ENCODE results near the gene CD36. TPM values are rescaled to one million over a fixed set of nuclear protein-coding genes. Genes with fewer than 3 reads are reported as not detected.

CD36 gene
- total RNA-seq = not detected

DNA sequence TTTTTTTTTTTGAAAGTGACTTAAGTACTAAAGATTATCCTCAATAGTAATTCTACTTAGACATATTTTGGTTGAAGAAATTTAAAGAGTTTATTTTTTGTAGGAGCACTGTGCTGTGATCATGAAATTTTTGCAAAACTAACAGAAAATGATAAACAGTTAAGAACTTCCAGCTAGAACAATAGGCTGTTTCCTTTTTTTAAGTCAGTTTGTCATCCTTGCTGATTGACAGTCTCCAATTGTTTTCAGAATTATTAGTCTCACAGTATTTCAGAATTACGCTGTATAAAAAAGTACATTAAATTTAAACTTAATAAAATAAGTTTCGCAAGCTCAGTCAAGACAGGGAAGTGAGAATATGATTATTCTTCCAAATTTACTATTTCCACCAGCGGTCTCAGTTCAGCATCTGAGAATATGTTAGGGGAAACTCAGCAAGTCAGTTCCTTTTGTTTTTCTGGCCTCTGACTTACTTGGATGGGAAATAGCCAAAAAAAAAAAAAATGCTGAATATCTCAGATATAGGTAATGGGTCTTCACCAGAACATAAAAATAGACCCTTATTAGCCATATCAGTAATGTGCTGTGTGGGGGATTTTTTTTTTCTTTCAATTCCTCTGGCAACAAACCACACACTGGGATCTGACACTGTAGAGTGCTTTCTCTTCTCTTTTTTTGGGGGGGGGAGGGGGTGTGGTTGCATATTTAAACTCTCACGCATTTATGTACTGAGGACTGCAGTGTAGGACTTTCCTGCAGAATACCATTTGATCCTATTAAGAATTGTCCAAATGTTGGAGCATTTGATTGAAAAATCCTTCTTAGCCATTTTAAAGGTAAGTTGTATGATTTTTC is at the start of gene CD36:
Gene CD36, plus strand, starts transcription at position 732 of the 855 bp plus-strand sequence. CDS start 8,099 bp downstream, outside the sequence.
- ATAC-seq = no peak
- Mint-ChIP-seq H3K36me3 (no peaks in the 10 kb centered on the region), H3K9me3 (no peaks in the 10 kb centered on the region)

DNA sequence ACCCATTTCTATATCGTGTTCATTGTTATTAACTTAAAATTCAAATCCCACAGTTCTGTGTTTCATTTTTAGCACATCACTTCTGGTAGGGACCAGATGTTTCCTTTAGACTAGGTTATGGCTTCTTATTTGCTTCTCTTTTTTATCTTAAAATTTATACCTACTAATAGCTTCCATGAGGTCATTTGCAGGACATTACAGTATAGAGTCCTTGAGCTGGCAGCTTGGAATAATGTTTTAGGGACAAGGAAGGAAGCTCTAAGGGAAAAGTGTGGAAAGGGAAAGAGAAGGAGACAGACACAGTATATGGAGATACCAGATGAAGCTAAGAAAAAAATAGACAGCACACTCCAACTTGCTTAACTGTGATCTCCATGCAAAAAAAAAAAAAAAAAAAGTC is 48.8 kb upstream of the CD36 start:
- Mint-ChIP-seq H3K27ac (no peak overlapping the region), H3K36me3 (no peaks in the 10 kb centered on the region), H3K9me3 (no peaks in the 10 kb centered on the region)
- ATAC-seq (no peak), DNase-seq (ENCODE audit: low spot score in 2 of 2) (no peak)

More for the DNA sequence above, at the start of gene CD36:
- no peak for DNase-seq (ENCODE audit: low spot score in 2 of 2)
- H3K27ac Mint-ChIP-seq = no peak within 1 kb of the TSS

DNA sequence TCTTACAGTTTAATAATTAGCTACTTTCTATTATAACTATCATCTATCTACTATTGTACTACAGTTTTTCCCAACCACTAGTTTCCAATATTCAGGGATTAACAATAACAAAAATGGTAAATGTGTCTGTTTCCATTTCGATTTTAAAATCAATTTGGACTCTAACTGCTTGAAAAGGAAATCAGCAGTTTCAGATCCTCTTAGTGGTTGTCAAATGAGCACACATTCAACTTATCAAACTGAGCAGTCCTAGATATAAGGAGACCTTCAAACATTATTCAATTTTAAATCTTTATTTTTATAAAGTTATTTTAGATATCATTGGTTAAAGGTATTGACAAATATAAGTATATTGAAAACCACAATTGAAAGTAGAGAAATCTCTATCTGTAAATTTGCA is 46.8 kb upstream of the CD36 start:
- Mint-ChIP-seq H3K27ac (no peak overlapping the region), H3K9me3 (no peaks in the 10 kb centered on the region), H3K36me3 (no peaks in the 10 kb centered on the region)
- DNase-seq (ENCODE audit: low spot score in 2 of 2) (no peak), ATAC-seq (no peak)

DNA sequence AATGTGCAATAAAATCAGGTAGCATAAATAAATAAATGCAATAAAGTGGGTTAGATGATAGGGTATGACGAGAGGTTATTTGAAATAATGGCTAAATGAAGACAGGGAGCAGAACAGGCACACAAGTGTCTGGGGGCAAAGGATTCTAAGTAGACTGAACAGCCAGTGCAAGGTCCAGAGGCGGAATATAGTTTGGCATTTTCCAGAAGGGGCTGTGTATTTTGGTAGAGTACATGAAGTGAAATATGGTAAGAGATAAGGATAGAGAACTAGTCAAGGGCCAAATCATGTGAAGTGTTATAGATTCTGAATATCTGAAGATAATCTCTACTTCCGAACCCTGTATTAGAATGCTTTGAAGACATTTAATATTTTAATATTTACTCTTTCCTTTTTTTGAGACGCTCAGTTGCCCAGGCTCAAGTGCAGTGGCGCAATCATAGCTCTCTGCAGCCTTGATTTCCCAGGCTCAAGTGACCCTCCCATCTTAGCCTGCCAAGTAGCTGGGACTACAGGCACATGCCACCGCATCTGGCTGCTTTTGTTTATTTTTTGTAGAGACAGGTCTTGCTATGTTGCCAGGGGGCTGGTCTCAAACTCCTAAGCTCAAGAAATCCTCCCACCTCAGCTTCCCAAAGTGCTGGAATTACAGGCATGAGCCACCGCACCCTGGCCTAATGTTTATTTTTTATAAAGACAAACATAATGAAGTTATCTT is 44.4 kb upstream of the CD36 start:
- Mint-ChIP-seq H3K9me3 (peaks cover 0 to 5% of the 10 kb centered on the region in 2 donors), H3K36me3 (no peaks in the 10 kb centered on the region), H3K27ac (no peak overlapping the region)
- DNase-seq (ENCODE audit: low spot score in 2 of 2) (no peak), ATAC-seq (no peak)

DNA sequence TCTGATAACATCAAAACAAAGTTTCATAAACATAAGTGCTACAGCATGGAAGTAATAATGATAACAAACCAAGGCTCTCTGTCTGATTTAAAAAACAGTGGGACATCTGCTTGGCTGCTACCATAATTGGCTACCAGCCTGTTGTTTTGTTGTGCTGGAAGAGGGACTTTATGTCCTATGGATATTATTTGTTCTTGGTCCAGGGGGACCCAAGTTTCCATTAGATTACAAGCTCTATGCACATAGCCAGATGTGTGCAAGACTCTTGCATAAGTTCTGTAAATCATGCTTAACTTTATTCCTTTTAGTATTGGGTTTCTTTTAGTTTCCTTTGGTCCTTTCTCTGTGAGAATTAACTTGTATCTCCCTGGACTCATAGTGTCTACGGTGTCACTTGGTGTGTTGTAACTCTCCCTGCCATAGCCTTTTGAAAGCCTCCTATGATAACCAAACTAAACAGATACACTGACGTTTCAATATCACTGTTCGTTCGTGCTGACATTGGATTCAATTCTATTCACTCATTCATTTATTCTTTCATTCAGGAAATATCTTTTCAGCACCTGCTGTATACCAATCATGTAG is 41.4 kb upstream of the CD36 start:
- H3K27ac Mint-ChIP-seq = no peak overlapping the region
- DNase-seq (ENCODE audit: low spot score in 2 of 2) (no peak), ATAC-seq (no peak)
- H3K9me3 Mint-ChIP-seq = peaks cover 0 to 5% of the 10 kb centered on the region in 2 donors
- no peaks in the 10 kb centered on the region for H3K36me3 Mint-ChIP-seq

DNA sequence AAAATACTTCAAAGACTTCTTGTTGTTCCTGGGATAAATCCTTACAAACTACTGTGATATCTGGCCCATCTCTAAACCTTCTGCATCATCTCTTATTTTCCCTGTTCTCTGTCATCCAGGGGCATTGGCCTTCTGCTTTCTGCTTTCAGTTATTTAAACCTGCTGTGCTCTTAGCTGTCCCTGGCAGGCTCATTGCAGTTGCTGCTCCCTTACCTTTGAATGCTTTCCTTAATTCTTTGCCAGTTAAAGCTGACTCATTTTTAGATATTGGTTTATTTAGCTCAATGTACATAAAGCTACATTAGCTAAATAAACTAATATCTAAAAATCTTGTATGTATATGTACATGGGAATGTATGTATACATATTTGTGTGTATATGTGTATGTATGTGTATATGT is 40.6 kb upstream of the CD36 start:
- Mint-ChIP-seq H3K27ac (no peak overlapping the region), H3K36me3 (no peaks in the 10 kb centered on the region), H3K9me3 (peaks cover 0 to 5% of the 10 kb centered on the region in 2 donors)
- DNase-seq (ENCODE audit: low spot score in 2 of 2) = no peak
- no peak for ATAC-seq

DNA sequence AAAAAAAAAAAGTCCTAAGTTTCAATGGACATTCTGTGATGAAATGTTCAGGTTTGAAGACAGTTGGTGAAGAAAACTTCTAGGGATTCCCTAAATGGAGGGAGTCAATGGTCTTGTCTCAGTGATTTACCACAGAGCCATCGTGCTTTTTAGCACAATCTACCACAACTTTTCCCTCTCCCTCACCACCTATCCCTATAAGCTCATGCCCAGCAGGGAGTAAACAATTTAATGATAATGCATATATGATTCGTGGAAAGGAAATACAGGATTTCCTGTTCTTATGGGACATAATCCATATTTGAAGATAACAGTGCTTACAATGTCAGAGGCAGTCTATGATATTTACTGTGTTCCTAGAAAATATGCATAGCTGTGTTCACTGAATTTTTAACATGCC is 38.4 kb upstream of the CD36 start:
- no peaks in the 10 kb centered on the region for H3K36me3 Mint-ChIP-seq
- DNase-seq (ENCODE audit: low spot score in 2 of 2) = no peak
- H3K9me3 Mint-ChIP-seq = peaks cover 0 to 5% of the 10 kb centered on the region in 2 donors
- no peak overlapping the region for H3K27ac Mint-ChIP-seq
- no peak for ATAC-seq

DNA sequence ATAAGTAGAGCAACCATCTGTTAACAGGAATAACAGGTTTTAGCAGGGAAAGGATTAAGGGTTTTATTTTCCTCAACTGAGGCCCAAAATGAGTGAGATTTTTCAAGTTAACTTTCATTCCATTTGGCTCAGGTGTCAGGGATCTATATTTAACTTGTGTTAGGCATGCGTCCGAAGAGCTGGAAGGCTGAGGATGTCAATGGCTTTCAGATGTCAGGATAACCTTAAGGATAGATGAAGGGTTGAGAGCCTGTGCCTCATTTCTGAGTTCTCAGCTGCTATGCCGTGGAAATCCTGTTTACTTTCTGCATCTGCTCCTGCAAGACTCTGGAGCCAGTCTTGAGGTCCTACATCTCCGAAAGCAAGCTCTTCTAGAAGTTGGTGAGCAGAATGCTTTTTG is 36.4 kb upstream of the CD36 start:
- ATAC-seq (no peak), DNase-seq (ENCODE audit: low spot score in 2 of 2) (no peak)
- no peaks in the 10 kb centered on the region for H3K36me3 Mint-ChIP-seq
- H3K27ac Mint-ChIP-seq = no peak overlapping the region
- H3K9me3 Mint-ChIP-seq = peaks cover 0 to 5% of the 10 kb centered on the region in 2 donors

DNA sequence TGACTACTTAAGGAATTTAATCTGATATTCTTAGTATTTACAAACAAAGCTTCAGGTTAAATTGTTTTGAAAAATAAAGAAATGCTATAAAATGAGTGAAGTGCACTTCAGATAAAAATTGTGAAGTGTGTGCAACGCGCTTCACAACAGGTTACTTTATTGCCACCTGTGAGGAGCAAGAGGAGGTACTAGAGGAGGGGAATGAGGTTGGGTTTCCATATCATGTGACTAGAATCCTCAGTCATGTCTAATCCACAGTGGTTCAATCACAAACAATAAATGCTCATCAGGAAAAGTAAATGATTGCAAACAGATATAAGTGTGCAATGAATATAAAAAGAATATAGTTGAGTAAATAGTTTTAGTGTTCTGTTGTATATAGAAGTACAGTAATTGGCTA is 34.5 kb upstream of the CD36 start:
- Mint-ChIP-seq H3K9me3 (no peaks in the 10 kb centered on the region), H3K36me3 (no peaks in the 10 kb centered on the region), H3K27ac (no peak overlapping the region)
- ATAC-seq (no peak), DNase-seq (ENCODE audit: low spot score in 2 of 2) (no peak)

DNA sequence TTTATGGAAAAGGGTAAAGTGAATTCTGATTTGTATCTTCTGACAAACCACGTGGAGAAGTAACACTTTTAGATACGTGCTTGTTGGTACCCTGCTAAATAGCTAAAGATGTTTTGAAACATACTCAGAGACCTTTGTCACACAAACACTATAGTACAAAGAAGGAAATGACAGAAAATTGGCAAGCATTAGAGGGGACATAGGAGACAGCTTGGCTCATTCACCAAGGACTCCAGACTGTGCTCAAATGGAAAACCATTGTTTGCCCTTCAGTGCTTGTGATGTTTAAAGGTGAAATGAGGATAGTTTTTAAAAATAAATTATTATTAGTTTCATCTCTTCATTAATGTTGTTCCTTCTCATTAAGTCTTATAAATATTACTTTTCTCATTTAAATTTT is 34.0 kb upstream of the CD36 start:
- Mint-ChIP-seq H3K36me3 (no peaks in the 10 kb centered on the region), H3K27ac (no peak overlapping the region), H3K9me3 (no peaks in the 10 kb centered on the region)
- DNase-seq (ENCODE audit: low spot score in 2 of 2) (no peak), ATAC-seq (no peak)

DNA sequence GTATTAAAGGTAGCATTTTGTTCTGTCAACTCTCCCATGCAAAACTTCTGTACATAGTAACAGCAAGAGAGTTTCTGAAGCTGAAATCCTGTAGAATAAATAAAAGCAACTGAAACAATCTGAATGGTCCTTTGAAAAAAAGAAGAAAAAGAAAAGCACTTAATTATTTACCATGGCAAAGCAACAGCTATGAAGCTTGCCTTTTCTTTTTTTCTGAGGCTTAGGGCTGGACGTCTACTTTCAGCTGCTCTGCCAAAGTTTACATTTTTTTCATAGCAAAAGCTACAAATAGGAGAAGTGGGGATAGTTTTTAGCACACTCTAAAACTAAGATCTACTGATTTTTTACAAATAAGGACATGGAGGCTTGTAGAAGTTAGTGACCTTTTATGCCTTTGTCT is 31.3 kb upstream of the CD36 start:
- no peaks in the 10 kb centered on the region for H3K36me3 Mint-ChIP-seq
- ATAC-seq (no peak), DNase-seq (ENCODE audit: low spot score in 2 of 2) (no peak)
- H3K9me3 Mint-ChIP-seq = no peaks in the 10 kb centered on the region
- H3K27ac Mint-ChIP-seq = no peak overlapping the region

DNA sequence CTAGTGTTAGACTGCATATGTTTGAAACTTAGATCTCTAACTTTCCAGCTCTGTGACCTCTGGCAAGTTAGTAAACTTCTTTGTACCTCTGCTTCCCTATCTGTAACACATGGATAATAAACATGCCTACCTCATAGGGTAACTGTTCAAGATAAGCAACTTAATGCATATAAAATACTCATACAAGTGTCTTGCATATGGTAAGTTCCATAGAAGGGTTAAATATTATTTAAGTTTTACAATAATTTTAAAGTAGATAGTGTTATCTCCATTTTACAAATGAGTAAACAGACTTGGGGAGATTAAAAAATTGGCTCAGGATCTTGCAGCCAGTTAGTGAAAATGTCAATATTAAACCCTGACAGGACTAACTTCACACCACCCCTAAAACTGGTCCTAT is 30.1 kb upstream of the CD36 start:
- ATAC-seq (no peak), DNase-seq (ENCODE audit: low spot score in 2 of 2) (no peak)
- Mint-ChIP-seq H3K27ac (no peak overlapping the region), H3K36me3 (no peaks in the 10 kb centered on the region), H3K9me3 (no peaks in the 10 kb centered on the region)

DNA sequence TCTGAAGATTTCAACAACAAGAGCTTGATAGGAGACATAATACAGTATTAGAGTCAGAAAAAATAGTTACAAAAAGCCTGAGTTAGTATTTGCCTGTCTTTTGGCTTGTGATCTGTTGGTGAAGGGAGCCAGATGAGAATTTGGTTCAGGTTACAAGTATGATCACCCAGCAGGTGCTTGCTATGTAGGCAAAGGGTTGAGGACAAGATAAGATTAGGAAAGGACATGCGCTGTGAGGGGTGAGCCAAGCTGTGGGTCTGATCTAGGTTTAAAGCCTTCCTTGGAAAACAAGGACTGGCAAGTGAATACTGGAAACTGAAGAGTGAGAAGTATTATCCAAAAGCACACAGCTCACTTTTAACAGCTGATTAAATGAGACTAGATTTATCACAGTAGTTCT is 28.7 kb upstream of the CD36 start:
- Mint-ChIP-seq H3K27ac (no peak overlapping the region), H3K9me3 (no peaks in the 10 kb centered on the region), H3K36me3 (no peaks in the 10 kb centered on the region)
- DNase-seq (ENCODE audit: low spot score in 2 of 2) (no peak), ATAC-seq (no peak)

DNA sequence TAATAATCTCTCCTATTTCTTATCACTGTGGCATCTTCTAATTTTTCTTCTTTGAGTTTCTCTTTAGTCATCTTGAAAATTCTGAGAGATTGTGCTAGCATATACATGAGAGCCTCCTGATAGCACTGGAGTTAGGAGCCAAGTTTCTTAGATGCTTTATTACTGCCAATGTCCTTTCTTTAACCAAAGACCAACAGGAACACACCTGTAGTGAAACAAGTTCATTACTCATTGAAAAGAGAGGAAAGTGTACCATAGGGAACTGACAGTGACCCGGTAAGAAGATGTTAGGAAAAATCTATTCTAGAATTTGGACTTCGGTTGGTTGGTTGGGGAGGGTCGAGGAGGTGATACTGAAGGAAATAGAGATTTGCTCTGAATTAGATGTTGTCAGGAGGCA is 27.1 kb upstream of the CD36 start:
- H3K27ac Mint-ChIP-seq = no peak overlapping the region
- no peaks in the 10 kb centered on the region for H3K36me3 Mint-ChIP-seq
- no peak for ATAC-seq
- no peak for DNase-seq (ENCODE audit: low spot score in 2 of 2)
- H3K9me3 Mint-ChIP-seq = no peaks in the 10 kb centered on the region

DNA sequence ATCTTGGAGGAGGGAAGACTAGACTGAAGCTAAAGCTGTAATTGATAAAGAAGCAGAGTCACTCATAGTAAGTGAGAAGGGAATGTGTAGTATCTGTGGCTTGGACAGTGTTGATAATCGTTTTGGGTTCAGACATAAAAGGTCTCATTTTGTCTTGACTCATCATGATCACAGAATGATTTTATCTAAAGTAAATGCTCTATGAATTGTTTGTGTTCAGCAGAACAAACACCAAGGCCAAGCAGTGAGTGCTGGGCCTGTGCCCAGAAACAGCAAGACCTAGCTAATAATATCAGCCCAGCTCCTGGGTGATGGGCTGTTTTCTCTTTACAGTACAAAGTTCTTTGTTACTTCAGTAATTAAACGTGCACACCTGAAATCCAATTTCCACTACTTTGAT is 26.7 kb upstream of the CD36 start:
- H3K27ac Mint-ChIP-seq = no peak overlapping the region
- ATAC-seq = no peak
- DNase-seq (ENCODE audit: low spot score in 2 of 2) = no peak
- no peaks in the 10 kb centered on the region for H3K36me3 Mint-ChIP-seq
- peaks cover 0 to 1% of the 10 kb centered on the region in 2 donors for H3K9me3 Mint-ChIP-seq

DNA sequence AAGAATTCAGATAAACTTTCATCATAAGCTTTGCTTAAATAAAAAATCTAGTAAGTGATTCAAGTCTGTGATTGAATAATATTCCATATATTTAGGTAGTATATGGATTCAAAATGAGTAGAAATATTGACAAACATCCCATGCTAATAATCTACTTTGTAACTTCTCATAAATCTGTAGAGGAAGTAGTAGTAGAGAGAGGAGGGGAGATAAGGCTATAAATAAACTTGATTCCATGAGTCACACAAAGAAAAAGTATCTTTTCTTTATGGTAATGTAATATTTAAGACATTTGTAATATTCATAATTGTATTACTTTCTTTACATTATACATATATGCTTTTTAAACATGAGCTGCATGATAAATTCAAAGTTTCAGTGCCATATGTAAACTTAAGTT is 25.6 kb upstream of the CD36 start:
- H3K9me3 Mint-ChIP-seq = peaks cover 0 to 3% of the 10 kb centered on the region in 2 donors

DNA sequence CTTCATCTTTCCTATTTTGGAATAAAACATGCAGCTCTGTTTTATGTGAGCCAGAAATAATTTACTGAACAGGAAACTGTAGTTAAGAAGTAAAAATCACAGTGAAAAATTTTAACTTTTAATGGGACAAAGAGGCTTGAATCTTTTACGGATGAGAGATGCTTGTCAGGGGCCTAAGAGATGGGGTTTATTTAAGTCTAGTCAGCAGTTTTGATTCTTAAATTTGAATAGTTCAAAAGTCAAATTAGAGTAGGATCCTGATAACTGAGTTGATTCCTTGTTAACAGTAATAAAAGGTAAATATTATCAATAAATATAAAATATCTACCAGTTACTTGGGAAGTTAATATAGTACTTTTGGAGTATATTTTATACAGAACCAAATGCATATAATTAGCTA is 24.9 kb upstream of the CD36 start:
- Mint-ChIP-seq H3K36me3 (no peaks in the 10 kb centered on the region), H3K27ac (no peak overlapping the region)
- no peak for ATAC-seq

More for the DNA sequence above, 25.6 kb upstream of the CD36 start:
- DNase-seq (ENCODE audit: low spot score in 2 of 2) (no peak), ATAC-seq (no peak)
- Mint-ChIP-seq H3K36me3 (no peaks in the 10 kb centered on the region), H3K27ac (no peak overlapping the region)

More for the DNA sequence above, 24.9 kb upstream of the CD36 start:
- peaks cover 0 to 5% of the 10 kb centered on the region in 2 donors for H3K9me3 Mint-ChIP-seq
- DNase-seq (ENCODE audit: low spot score in 2 of 2) = no peak
